Gastrocnemius medialis (tissue), 4 donors: ENCODE data around the gene TXLNB.

ENCODE experiments used
- CTCF ChIP-seq, 5 experiments: fragments of 450-650 bp in 3 of 5; fragments of 200-600 bp in 2 of 5; sonication (generic) in 2 of 5; IDR thresholded peaks in 4 of 5; conservative IDR thresholded peaks in 1 of 5; 1 replicate in 4 of 5; 2 replicates in 1 of 5; pipeline ENCODE4 v1.5.1; 2016 to 2019; ENCODE audit warnings: antibody characterized with exemption in 5 of 5, mild to moderate bottlenecking in 3 of 5, moderate library complexity in 3 of 5
- POLR2A ChIP-seq, 2 donors: fragments of 450-650 bp; IDR thresholded peaks; one replicate each; pipeline ENCODE4 v1.6.1; 2017; ENCODE audit warnings: antibody characterized with exemption in 2 of 2, mild to moderate bottlenecking in 2 of 2, moderate library complexity in 2 of 2

GRCh38 chr6:139308936-139309603 is 17.3 kb upstream of the TXLNB start:
- TF ChIP-seq CTCF (IDR thresholded peaks at IDR 0.05 in 4 of 5, conservative IDR thresholded peaks at IDR 0.05 in 1 of 5) (no peak), POLR2A (IDR thresholded peaks at IDR 0.05) (no peak)
